Lung microvascular endothelial cell (primary cell): ENCODE data around the gene PIK3AP1. TPM values are rescaled to one million over a fixed set of nuclear protein-coding genes. Genes with fewer than 3 reads are reported as not detected.

ENCODE experiments used
- DNase-seq, 2 donors: peaks; one replicate each; pipeline versions ENCODE4 v3.0.0 to v3.0.0-alpha.2; 2010; ENCODE audit warnings: low read depth in 2 of 2
- total RNA-seq: library from RNA; depleted of rRNA; stranded (reverse); fragments of >200 nt; gene quantifications from 2 replicates; pipeline ENCODE4 v1.2.1, GENCODE V29; 2014

Gene PIK3AP1
- total RNA-seq, 1 donor from 2014 or later: not detected

GRCh38 chr10:96673318-96674099 lies 46.8 kb downstream of the PIK3AP1 start:
- DNase-seq: peak; percentile 32 to 48

- no peak for DNase-seq
Observed at GRCh38 chr10:96672481-96673175, 47.7 kb downstream of the PIK3AP1 start.

- no peak for DNase-seq
Observed at GRCh38 chr10:96671211-96671890, 49.0 kb downstream of the PIK3AP1 start.

- no peak for DNase-seq
Observed at GRCh38 chr10:96670786-96671185, 49.5 kb downstream of the PIK3AP1 start.

- no peak for DNase-seq
Observed at GRCh38 chr10:96667401-96667800, 52.9 kb downstream of the PIK3AP1 start.

- DNase-seq: no peak
Observed at GRCh38 chr10:96666741-96667140, 53.6 kb downstream of the PIK3AP1 start.

- DNase-seq: peak in 1 of 2 donors; percentile 8
Observed at GRCh38 chr10:96665306-96665705, 55.0 kb downstream of the PIK3AP1 start.

GRCh38 chr10:96664563-96664962 lies 55.8 kb downstream of the PIK3AP1 start:
- DNase-seq: peak in 1 of 2 donors; percentile 70

- DNase-seq: no peak
Observed at GRCh38 chr10:96663797-96664196, 56.5 kb downstream of the PIK3AP1 start.

GRCh38 chr10:96661632-96662031 lies 58.7 kb downstream of the PIK3AP1 start:
- no peak for DNase-seq

- no peak for DNase-seq
Observed at GRCh38 chr10:96660297-96660696, 60.0 kb downstream of the PIK3AP1 start.

- no peak for DNase-seq
Observed at GRCh38 chr10:96658844-96659243, 61.5 kb downstream of the PIK3AP1 start.

- no peak for DNase-seq
Observed at GRCh38 chr10:96657385-96657784, 62.9 kb downstream of the PIK3AP1 start.

GRCh38 chr10:96656839-96657238 lies 63.5 kb downstream of the PIK3AP1 start:
- DNase-seq: peak in 1 of 2 donors; percentile 16

- no peak for DNase-seq
Observed at GRCh38 chr10:96656198-96656577, 64.1 kb downstream of the PIK3AP1 start.

GRCh38 chr10:96655461-96656197 lies 64.7 kb downstream of the PIK3AP1 start:
- DNase-seq: no peak

- DNase-seq: no peak
Observed at GRCh38 chr10:96651998-96652431, 68.3 kb downstream of the PIK3AP1 start.

GRCh38 chr10:96650958-96651357 lies 69.4 kb downstream of the PIK3AP1 start:
- DNase-seq: no peak

GRCh38 chr10:96648297-96648696 lies 72.0 kb downstream of the PIK3AP1 start:
- no peak for DNase-seq

- no peak for DNase-seq
Observed at GRCh38 chr10:96647466-96647865, 72.8 kb downstream of the PIK3AP1 start.

- DNase-seq: no peak
Observed at GRCh38 chr10:96646751-96647166, 73.6 kb downstream of the PIK3AP1 start.

- DNase-seq: no peak
Observed at GRCh38 chr10:96646301-96646700, 74.0 kb downstream of the PIK3AP1 start.
